HepG2 (cell line): ENCODE results near the gene RNF17.

Experiments
- EZH2 ChIP-seq: conservative IDR thresholded peaks from 2 replicates; pipeline ENCODE4 v1.6.1; 2012; ENCODE audit warnings: mild to moderate bottlenecking, low read depth, low read length, moderate library complexity
- HDAC6 ChIP-seq: fragments of 200-600 bp; sonication (generic); IDR thresholded peaks from 2 replicates; pipeline ENCODE4 v1.7.0; 2017; ENCODE audit warnings: mild to moderate bottlenecking, antibody characterized with exemption, low read length, low read depth
- NBN ChIP-seq: fragments of 450-650 bp; conservative IDR thresholded peaks from 2 replicates; pipeline ENCODE4 v1.6.1; 2017
- POLR2AphosphoS5 ChIP-seq: IDR thresholded peaks from 2 replicates; pipeline ENCODE4 v1.6.1; 2012; ENCODE audit warnings: low read depth, low read length
- RFX5 ChIP-seq: IDR thresholded peaks from 2 replicates; pipeline ENCODE4 v1.6.1; 2011; ENCODE audit warnings: low read depth, low read length, improper control_type of control experiment
- SCMH1 ChIP-seq: sonication (generic); formaldehyde crosslinking; IDR thresholded peaks from 2 replicates; pipeline ENCODE4 v1.9.0; 2021; ENCODE audit warnings: missing genetic modification reagents, mild to moderate bottlenecking, borderline replicate concordance
- TAF1 ChIP-seq: sonication (generic); formaldehyde crosslinking; IDR thresholded peaks from 2 replicates; pipeline ENCODE4 v1.4.0; 2020; ENCODE audit warnings: missing genetic modification reagents
- ZNF180 ChIP-seq: sonication (generic); formaldehyde crosslinking; IDR thresholded peaks from 2 replicates; pipeline ENCODE4 v1.4.0; 2020; ENCODE audit warnings: low read depth, missing genetic modification reagents, borderline replicate concordance
- ZNF264 ChIP-seq: sonication (generic); formaldehyde crosslinking; IDR thresholded peaks from 2 replicates; pipeline ENCODE4 v1.4.0; 2020; ENCODE audit warnings: missing genetic modification reagents
- TF ChIP-seq, protein P1 (sequence below), 2 experiments: IDR thresholded peaks; 2 replicates each; pipeline ENCODE4 v1.6.1; 2011 to 2012; ENCODE audit warnings: low read length in 2 of 2, borderline replicate concordance in 1 of 2, low read depth in 1 of 2, mild to moderate bottlenecking in 1 of 2, moderate library complexity in 1 of 2
- TF ChIP-seq, protein P2 (sequence below): sonication (generic); formaldehyde crosslinking; IDR thresholded peaks from 2 replicates; pipeline ENCODE4 v1.9.0; 2022; ENCODE audit warnings: missing genetic modification reagents, mild to moderate bottlenecking, borderline replicate concordance

DNA sequence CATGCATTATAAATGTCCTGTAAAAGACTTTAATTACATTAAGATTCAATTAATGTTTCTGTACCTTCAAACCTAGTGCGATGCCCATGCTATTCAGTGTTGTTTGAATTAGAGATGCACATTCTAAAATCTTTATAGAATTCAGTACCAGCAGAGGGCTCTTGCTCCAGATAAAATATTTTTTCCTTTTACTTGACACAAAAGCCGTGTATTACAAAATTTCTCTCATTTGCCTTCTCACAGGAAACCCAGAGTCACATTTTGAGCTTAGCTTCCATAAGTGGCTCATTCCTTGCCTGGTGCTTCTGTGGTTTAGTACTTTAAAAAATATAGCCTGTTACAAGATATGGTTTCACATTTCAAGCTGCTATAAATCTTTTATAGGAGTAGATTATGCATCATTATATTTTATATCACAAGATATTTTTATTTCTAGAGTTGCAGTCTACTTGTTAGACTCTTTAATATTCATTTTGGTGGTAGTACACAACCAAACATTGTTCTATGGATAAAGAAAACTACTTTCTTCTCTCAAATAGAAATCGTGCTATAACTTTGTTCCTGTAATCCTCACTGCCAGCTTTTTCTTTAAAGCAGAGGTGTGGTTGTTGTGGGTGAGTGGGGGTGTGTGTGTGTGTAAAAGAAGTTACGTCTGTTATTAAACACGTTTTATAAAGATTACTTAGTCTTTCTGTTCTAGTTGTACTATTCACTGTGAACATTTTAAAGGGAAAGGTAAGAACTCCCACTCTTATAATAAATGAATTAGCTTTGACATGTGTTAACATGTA is 101.4 kb downstream of the RNF17 start:
- TF ChIP-seq ZNF180 (CRISPR knock-in tag) (no peak), HDAC6 (no peak), POLR2AphosphoS5 (no peak), EZH2 (no peak), SCMH1 (CRISPR knock-in tag) (no peak), TAF1 (CRISPR knock-in tag) (no peak), RFX5 (no peak), ZNF264 (no peak), NBN (no peak)
- TF ChIP-seq, protein P1, sequence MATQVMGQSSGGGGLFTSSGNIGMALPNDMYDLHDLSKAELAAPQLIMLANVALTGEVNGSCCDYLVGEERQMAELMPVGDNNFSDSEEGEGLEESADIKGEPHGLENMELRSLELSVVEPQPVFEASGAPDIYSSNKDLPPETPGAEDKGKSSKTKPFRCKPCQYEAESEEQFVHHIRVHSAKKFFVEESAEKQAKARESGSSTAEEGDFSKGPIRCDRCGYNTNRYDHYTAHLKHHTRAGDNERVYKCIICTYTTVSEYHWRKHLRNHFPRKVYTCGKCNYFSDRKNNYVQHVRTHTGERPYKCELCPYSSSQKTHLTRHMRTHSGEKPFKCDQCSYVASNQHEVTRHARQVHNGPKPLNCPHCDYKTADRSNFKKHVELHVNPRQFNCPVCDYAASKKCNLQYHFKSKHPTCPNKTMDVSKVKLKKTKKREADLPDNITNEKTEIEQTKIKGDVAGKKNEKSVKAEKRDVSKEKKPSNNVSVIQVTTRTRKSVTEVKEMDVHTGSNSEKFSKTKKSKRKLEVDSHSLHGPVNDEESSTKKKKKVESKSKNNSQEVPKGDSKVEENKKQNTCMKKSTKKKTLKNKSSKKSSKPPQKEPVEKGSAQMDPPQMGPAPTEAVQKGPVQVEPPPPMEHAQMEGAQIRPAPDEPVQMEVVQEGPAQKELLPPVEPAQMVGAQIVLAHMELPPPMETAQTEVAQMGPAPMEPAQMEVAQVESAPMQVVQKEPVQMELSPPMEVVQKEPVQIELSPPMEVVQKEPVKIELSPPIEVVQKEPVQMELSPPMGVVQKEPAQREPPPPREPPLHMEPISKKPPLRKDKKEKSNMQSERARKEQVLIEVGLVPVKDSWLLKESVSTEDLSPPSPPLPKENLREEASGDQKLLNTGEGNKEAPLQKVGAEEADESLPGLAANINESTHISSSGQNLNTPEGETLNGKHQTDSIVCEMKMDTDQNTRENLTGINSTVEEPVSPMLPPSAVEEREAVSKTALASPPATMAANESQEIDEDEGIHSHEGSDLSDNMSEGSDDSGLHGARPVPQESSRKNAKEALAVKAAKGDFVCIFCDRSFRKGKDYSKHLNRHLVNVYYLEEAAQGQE (IDR thresholded peaks at IDR 0.05; ENCODE audit: borderline replicate concordance in 1 of 2, low read depth in 1 of 2, low read length in 2 of 2), result no peak
- TF ChIP-seq, protein P2, sequence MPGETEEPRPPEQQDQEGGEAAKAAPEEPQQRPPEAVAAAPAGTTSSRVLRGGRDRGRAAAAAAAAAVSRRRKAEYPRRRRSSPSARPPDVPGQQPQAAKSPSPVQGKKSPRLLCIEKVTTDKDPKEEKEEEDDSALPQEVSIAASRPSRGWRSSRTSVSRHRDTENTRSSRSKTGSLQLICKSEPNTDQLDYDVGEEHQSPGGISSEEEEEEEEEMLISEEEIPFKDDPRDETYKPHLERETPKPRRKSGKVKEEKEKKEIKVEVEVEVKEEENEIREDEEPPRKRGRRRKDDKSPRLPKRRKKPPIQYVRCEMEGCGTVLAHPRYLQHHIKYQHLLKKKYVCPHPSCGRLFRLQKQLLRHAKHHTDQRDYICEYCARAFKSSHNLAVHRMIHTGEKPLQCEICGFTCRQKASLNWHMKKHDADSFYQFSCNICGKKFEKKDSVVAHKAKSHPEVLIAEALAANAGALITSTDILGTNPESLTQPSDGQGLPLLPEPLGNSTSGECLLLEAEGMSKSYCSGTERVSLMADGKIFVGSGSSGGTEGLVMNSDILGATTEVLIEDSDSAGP (CRISPR knock-in tag), result no peak
